IPS-NIHi11 (cell line): ENCODE data around the gene TBC1D3K.
"Not testable (repeated sequence)": the region's sequence is repeated elsewhere in the genome, so short reads cannot be mapped to it uniquely, and the experiment has no call there.

Experiments used
- DNase-seq: peaks from one replicate; pipeline ENCODE4 v3.0.0; 2012; ENCODE audit warnings: mixed read lengths, low spot score

TBC1D3K gene

DNA sequence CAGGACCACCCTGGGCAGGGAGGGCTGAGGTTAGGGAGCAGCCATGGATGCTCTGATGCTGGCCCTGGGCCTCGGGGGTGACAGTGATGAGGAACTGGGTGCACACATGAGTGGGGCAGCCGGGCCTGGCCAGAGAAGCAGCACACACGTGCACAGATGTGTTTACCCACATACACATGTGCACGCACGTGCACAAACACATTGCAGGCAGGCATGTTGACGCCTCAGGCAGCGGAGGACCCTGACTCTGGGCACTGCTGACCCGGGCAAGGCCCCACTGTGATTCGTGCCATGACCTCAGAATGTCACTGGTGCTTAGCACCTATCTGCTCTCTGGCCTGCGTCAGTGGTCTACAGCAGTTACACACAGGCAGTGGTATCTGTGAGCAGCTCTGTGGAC lies at the start of gene TBC1D3K:
Gene TBC1D3K (plus strand): TSS at position 301 of the 400 bp plus-strand sequence. CDS start 1,585 bp downstream, outside the sequence.
- not testable (repeated sequence) for DNase-seq

DNA sequence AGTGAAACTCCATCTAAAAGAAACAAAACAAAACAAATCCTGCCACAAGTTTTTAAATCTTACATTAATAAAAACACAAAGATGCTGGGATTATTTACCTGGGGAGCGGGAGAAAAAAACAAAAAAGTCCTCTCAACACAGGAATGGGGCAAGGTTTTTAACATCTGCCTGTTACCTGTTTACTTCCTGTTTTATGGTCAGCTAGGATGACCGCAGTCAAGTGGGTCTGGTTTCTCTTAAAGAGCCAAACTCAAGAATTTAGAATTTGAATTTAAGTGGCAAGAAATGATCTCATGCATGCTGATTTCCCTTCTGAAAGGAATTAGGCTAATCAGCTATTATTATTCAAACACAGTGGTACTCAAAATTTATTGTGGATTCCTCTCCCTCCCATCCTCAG lies 39.7 kb upstream of the TBC1D3K start:
- no peak for DNase-seq

DNA sequence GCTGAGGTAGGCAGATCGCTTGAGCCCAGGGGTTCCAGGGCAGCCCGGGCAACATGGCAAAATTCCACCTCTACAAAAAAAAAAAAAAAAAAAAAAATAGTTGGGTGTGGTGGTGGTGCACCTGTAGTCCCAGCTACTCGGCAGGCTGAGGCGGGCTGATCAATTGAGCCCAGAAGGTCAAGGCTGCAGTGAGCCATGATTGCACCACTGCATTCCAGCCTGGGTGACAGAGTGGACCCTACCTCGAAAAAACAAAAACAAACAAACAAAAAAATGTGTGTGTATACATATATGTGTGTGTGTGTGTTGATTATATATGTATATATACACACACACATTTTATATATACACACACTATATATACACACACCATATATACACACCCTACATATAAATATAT lies 39.1 kb upstream of the TBC1D3K start:
- DNase-seq: no peak

DNA sequence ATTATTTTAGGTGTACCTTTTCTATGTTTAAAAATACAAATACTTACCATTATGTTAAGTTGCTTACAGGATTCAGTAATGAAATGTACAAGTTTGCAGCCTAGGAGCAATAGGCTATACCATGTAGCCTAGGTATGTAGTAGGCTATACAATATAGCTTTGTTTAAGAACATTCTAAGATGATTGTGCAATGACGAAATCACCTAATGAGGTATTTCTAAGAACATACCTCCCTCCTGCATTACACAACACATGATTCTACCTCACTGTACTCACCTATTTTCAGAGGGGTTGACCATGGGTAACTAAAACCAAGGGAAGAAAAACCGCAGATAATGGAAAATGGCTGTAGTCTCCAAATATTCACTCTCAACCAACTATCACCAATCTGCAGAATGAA lies 35.3 kb upstream of the TBC1D3K start:
- DNase-seq: no peak

DNA sequence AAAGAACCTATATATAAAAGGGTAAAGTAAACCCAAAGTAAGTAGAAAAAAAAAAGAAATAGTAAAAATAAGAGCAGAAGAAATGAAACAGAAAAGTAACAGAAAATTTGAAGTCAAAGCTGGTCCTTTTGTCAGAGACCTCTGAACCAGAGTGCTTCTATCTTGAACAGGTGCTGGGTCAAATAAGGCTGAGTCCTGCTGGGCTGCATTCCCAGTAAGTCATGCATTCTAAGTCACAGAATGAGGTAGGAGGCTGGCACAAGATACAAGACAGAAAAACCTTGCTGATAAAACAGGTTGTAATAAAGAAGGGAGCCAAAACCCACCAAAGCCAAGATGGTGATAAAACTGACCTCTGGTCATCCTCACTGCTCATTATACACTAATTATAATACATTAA lies 27.3 kb upstream of the TBC1D3K start:
- not testable (repeated sequence) for DNase-seq
